Measurements from ENCODE around the gene GMDS.

DNA sequence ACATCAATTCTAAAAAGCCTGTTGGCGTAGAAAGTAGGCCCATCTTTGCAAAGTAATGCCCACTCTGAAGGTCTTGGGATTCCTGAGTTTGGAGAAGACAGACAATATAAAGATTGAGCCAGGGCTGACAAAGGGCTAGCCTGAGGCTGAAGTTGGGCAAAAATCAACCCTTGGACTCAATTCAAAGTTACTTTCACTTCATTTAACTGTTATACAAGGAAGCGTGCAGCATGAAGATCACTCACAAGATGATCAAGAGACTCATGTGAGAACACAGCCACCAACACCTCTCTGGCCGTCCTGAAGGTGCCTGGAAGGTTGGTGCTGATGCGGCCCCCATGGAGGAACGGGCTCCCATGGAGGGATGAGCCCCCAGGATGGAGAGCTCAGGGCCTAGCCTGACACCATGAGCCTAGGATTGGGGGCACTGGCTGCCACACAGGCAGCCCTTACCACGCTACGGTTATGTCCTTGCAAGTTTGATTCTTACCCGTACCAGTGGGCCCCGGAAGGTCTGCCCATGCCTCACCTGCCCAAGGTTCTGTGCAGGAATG is 609.1 kb downstream of the GMDS start:
- TF ChIP-seq AR (CRISPR knock-in tag; IDR thresholded peaks at IDR 0.05) (no peak), STAT6 (CRISPR knock-in tag; conservative IDR thresholded peaks at IDR 0.05; ENCODE audit: low read depth) (no peak), ZBTB21 (CRISPR knock-in tag; IDR thresholded peaks at IDR 0.05; ENCODE audit: borderline replicate concordance) (no peak), TCF7 (CRISPR knock-in tag; IDR thresholded peaks at IDR 0.05; ENCODE audit: low read depth) (no peak), TEAD1 (CRISPR knock-in tag; IDR thresholded peaks at IDR 0.05) (no peak), ZNF396 (CRISPR knock-in tag; IDR thresholded peaks at IDR 0.05; ENCODE audit: borderline replicate concordance) (no peak)
- TF ChIP-seq, protein P1, sequence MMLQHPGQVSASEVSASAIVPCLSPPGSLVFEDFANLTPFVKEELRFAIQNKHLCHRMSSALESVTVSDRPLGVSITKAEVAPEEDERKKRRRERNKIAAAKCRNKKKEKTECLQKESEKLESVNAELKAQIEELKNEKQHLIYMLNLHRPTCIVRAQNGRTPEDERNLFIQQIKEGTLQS (CRISPR knock-in tag; conservative IDR thresholded peaks at IDR 0.05), result no peak
- TF ChIP-seq, protein P2, sequence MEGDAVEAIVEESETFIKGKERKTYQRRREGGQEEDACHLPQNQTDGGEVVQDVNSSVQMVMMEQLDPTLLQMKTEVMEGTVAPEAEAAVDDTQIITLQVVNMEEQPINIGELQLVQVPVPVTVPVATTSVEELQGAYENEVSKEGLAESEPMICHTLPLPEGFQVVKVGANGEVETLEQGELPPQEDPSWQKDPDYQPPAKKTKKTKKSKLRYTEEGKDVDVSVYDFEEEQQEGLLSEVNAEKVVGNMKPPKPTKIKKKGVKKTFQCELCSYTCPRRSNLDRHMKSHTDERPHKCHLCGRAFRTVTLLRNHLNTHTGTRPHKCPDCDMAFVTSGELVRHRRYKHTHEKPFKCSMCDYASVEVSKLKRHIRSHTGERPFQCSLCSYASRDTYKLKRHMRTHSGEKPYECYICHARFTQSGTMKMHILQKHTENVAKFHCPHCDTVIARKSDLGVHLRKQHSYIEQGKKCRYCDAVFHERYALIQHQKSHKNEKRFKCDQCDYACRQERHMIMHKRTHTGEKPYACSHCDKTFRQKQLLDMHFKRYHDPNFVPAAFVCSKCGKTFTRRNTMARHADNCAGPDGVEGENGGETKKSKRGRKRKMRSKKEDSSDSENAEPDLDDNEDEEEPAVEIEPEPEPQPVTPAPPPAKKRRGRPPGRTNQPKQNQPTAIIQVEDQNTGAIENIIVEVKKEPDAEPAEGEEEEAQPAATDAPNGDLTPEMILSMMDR (IDR thresholded peaks at IDR 0.05), result no peak
- TF ChIP-seq, protein P3, sequence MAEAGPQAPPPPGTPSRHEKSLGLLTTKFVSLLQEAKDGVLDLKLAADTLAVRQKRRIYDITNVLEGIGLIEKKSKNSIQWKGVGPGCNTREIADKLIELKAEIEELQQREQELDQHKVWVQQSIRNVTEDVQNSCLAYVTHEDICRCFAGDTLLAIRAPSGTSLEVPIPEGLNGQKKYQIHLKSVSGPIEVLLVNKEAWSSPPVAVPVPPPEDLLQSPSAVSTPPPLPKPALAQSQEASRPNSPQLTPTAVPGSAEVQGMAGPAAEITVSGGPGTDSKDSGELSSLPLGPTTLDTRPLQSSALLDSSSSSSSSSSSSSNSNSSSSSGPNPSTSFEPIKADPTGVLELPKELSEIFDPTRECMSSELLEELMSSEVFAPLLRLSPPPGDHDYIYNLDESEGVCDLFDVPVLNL (CRISPR knock-in tag; IDR thresholded peaks at IDR 0.05; ENCODE audit: borderline replicate concordance, low read depth), result no peak

All from WTC11 (cell line).